ENCODE measurements around the gene RRAD.

Gene RRAD

GRCh38 chr16:66872559-66872942, 52.8 kb downstream of the RRAD start:
- TF ChIP-seq POLR2AphosphoS5 (IDR thresholded peaks at IDR 0.05; ENCODE audit: borderline replicate concordance, low read depth, low read length): no peak
- no peak for TF ChIP-seq EZH2 (IDR thresholded peaks at IDR 0.05)
- TF ChIP-seq FOXP2 (optimal IDR thresholded peaks at IDR 0.05; ENCODE audit: control extremely low read depth, extremely low read length, insufficient read depth): no peak
- H3K27ac ChIP-seq: no peak overlapping the region
- peak overlapping the region; percentile 75 for H3K4me3 ChIP-seq
- H3K36me3 ChIP-seq (ENCODE audit: insufficient read depth, low read length): no peaks in the 10 kb centered on the region
- no peak for DNase-seq (ENCODE audit: low read depth, low spot score)
- H3K9me3 ChIP-seq (ENCODE audit: low read depth, low read length): no peaks in the 10 kb centered on the region
- peak overlapping the region; percentile 47 for H3K9ac ChIP-seq (ENCODE audit: insufficient read length)

GRCh38 chr16:66871840-66872239, 53.5 kb downstream of the RRAD start:
- Histone ChIP-seq H3K9me3 (ENCODE audit: low read depth, low read length) (no peaks in the 10 kb centered on the region), H3K4me3 (no peak overlapping the region), H3K27ac (no peak overlapping the region), H3K36me3 (ENCODE audit: insufficient read depth, low read length) (no peaks in the 10 kb centered on the region), H3K9ac (ENCODE audit: insufficient read length) (no peak overlapping the region)
- no peak for TF ChIP-seq FOXP2 (optimal IDR thresholded peaks at IDR 0.05; ENCODE audit: control extremely low read depth, extremely low read length, insufficient read depth)
- TF ChIP-seq POLR2AphosphoS5 (IDR thresholded peaks at IDR 0.05; ENCODE audit: borderline replicate concordance, low read depth, low read length): no peak
- no peak for TF ChIP-seq EZH2 (IDR thresholded peaks at IDR 0.05)
- DNase-seq (ENCODE audit: low read depth, low spot score): no peak

Measured in SK-N-MC (cell line).